Measurements from ENCODE around the gene RUNX2.

RUNX2 gene

DNA sequence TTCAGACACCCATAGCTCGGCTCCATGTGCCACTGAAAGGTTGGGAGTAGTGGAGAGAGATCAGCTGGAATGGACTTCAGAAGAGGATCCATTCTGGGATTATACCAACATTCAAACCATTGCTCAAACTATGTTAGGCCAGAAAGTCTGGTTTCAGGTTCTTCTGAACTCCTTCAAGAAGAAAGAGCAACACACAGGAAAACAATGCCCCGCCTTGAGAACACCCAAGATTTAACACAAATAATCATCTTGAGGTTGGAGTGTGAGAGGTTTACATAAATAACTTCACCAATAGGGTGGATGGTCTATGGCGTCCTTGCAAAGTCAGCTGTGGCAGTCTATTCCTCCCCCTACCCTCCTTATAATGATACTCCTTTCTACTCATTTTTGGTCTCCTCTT lies 261.2 kb downstream of the RUNX2 start:
- DNase-seq (ENCODE audit: low read depth) = no peak

DNA sequence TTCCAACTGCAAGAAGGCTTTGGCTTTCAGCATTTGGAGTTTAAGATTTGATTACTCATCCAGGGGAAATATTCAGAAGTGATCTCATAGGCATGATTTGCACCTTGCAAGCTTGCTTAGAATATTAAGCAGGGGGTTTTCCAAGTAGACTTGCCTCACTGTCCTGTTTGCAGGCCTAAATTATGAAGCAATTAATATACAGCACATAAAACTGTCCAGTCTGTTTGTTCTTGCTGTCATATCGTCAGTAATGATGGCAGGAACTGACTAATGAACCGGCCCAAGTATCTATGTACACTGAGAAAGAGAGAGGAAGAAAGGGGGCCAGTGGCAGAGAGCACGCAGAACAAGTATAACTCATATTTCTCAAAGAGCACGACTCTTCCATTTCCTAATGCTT lies 262.1 kb downstream of the RUNX2 start:
- no peak for DNase-seq (ENCODE audit: low read depth)

DNA sequence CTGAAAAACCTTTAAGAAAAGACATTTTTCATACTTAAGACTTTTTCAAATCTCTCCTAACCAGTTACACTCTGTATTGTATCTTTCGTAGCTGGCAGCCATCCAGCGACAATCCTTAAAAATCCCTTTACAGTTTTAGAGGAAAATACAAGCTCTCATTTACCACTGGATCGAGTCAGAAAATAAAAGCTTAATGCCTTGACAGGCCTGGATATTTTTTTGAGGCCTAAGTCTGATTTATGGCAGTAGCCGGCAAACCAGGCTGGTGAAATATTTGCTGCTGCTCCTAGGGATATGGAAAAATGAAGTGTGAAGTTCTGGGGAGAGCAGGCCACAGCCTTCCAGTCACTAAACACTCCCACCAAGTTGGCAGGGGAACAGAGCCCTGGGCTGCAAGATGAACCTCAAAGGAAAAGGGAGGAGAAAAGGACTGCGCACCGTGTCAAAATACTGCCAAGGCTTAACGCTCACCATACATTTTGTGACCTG lies 262.6 kb downstream of the RUNX2 start:
- DNase-seq (ENCODE audit: low read depth) = no peak

DNA sequence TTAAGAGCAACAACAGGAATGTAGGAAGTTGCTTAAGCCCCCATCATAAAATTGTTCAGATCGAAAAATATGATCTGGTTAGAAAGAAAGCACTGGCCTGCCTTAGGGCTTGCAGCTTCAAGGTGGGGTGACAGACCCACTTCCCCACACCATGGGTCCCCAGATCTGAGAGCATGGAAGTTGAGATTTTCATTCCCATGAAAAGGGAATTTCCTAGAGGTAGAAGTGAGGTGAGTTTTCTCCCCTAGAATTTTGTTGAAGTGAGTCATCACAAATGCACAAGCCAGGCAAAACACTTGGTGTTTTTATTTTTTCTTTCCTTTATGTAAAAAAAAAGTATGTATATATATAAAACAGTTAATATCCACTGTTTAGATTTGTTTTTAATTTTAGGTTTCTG lies 263.2 kb downstream of the RUNX2 start:
- no peak for DNase-seq (ENCODE audit: low read depth)

DNA sequence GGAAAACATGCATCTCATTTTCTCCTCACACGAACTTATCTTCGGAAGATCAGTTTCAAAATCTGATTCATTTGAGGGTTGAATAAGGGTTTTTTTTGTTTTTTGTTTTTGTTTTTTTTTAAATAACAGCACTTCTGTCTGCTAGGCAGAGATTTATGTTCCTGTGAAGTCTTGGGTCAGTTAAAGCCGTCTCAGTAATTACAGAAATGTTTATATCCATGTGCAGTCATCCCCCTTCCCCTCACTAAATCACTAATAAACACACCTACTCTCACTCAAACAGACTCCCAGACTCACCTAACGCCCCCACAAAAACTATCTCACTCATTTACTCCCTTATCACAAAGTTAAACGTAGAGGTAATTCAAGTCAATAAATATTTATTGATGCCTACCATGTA lies 263.8 kb downstream of the RUNX2 start:
- DNase-seq (ENCODE audit: low read depth) = no peak

DNA sequence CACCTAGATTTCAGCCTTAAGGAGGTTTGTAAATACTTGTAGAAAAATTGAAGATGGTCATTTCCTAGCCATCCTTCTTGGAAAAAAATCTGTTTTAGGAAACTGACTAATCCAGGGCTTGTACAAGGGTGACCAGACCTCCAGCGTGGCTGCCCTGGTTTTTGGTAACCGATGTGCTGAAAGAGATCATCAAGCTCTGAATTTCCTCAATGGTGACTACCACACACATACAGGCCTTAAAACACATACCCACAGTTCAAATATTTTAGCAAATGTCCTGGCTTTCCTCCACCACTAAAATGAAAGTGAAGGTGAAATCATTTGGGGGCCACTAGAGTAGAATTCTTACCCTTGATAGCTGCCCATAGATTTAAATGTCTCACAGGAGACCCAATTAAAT lies 264.9 kb downstream of the RUNX2 start:
- DNase-seq (ENCODE audit: low read depth) = no peak

DNA sequence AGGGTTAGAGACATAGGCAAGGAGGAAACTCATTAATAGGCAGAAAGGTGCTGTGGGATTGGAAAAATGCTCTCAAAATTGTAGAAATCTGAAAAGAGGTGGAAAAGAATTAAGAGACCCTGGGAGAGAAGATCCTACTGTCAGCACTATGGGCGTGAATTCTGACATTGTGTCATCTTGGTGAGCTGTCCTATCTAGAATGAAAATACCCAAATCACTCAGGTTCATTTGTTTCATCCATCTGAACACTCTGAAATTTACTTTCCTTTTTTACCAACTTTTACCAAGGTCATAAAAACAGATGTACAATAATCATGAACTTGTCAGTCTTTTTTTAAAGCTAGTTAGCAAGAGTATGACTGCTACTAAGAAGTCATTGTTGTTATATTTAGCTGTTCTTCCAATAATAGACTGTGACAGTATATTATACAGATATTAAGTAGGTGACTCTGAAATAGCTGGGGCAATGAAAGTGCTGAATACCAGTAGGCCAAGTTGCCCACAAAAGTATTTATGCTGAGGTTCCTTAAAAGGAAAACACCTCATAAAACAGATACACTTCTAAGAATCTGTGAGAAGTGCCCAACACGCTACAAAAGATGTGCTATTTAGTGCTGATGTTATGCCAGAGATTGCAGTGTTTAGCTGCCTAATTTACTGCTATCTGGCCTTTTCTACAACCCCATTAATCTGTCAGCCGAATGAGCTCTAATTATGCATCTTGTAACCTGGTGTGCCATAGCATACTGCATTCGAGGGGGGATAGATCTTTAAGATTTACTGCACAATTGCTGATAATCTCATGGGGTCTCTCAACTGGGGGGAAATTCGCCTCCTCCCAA lies 267.1 kb downstream of the RUNX2 start:
- no peak for DNase-seq (ENCODE audit: low read depth)

DNA sequence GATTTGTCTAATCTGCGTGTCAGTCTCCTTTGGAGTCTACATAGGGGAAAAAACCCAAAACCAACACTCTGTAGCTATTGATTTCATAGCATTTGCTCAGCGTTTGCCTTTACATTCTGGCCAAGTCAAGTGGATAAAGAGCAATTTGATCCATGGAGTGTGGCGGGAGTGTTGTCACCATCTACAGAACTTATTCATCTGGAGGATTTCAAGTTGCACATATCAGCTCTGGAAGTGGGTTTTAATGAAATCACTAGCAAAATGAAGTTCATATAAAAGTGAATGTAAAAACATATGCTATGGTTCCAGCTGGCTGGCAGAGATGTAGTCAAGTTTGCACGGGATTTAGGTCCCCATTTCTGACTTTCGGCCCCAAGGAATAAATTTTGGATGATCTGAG lies 269.3 kb downstream of the RUNX2 start:
- no peak for DNase-seq (ENCODE audit: low read depth)

DNA sequence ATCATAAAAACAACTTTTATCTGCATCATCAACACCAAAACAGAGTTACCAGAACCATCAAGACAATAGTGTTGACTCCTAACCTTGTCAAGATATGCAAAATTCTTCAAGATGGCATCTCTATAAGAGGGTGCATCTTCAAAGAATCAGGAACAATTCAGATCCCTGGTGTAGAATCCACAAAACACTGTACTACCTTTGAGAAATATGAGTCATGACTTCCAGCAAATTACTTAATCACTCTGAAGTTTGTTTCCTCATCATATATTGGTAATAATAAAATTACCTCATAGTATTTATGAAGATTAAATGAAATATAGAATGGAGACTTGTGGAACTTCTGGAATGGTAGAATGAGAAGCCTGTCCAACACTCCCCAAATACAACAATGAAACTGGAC lies 270.9 kb downstream of the RUNX2 start:
- no peak for DNase-seq (ENCODE audit: low read depth)

DNA sequence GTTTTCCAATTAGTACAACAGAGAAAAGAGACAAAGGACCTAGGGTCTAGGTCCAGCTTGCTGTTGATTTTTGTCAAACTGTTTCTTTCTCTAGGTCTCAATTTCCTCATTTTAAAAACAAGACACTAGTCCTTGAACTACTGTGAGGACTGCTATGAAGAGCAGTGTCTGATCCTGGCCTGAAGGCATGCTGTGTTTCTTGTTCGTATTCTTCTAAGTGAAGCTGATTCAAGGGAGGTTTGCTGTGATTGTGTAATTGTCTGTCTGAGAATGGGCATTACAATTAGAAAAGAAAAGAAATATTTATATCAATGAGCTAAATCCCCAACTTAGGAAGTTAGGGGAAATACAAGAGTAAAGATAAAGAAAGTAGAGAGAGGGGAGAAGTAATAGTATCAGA lies 277.8 kb downstream of the RUNX2 start:
- DNase-seq (ENCODE audit: low read depth) = no peak

DNA sequence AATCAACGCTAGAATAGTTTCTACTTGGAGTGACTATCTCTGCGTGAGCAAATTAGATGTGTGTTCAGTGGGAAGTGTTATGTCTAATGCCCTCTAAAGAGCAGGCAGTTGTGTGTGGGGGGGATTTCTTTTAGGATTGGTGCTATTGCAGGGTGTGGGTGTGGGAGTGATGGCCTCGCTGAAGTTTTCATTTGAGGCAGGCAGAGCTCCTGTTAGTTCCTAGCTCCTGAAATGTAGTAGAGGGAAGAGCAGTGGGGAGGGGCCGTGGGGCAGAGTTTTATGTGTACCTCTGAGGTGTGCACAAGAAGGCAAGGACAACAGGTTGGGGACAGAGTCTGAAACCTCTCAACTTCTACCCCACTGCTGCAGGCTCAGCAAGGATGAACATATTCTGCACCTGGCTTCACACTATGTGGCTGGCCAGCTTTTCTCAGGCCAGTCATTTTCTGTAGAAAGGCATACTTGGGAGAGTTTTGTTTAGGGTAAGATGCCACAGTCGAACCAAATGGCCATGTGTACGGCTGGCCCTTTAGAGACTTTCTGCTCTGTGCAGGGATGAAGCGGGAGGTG lies 278.8 kb downstream of the RUNX2 start:
- DNase-seq (ENCODE audit: low read depth) = no peak

DNA sequence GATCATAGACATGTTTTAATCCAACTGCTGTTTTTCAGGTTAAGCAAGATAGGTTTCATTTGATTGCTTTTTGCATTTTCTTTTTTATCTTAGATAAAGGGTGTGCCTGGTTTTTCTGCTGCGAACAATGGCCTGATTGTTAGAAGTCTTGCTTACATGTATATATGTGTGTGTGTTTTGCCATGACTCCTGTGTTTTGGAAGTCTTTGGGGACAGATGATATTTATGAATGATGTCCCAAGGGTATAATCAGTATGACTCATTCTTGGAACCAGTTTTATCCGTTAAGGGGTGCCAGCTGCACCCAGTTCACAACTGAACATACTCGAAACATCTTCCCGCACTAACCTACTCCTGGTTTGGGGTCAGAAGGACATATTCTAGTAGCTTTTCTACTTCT lies 279.7 kb downstream of the RUNX2 start:
- DNase-seq (ENCODE audit: low read depth) = no peak

DNA sequence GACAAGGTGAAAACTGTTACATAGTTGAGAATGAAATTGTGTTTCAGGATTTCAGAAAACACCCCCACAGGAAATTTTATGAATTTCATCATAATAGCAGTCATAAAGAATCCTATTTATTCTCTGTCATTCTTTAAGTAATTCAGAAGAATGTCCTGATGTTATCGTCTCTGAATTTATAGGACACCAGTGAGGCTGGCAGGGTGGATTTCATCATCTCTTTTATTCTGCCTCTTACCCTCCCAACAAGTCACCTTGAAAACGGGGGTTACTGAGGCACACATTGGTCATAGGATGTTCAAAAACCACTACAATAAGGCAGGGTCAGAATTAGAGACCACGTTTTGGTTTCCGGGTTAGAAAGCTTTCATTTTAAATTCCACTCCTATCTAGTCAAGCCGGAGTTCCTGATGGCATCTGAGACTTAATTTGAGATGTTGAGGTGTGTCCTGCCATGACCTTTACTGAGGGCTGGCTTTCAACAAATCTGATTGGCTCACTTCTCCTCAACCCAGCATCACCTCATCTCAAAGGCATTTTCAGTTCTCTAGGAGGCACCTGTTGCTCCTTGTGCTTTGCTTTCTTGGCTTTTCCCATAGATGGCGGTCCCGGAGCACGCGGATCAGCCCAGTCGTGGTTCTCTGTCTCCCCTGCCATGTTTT lies 280.3 kb downstream of the RUNX2 start:
- no peak for DNase-seq (ENCODE audit: low read depth)

DNA sequence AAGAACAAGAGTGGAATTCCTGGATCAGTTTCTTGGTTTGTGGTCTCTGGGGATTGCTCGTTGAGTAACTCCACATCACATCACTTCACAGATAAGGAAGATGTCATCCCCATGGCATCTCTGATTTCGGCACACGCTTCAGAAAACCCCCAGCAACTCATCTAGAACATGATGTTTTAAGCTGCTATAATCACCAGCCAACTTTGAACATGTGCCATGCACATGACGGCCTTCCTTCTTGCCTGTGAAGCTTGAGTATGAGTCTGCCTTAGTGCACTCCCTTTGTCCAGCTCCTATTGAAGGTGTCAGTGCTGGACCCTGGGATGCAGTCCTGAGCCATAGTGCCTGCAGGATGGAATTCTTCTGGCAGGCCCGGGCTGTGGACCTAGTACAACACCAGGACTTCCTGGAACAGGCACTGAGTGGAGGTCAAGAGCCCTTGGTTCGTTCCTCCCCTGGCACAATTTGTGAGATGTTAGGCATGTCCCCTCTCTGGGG lies 281.1 kb downstream of the RUNX2 start:
- no peak for DNase-seq (ENCODE audit: low read depth)

DNA sequence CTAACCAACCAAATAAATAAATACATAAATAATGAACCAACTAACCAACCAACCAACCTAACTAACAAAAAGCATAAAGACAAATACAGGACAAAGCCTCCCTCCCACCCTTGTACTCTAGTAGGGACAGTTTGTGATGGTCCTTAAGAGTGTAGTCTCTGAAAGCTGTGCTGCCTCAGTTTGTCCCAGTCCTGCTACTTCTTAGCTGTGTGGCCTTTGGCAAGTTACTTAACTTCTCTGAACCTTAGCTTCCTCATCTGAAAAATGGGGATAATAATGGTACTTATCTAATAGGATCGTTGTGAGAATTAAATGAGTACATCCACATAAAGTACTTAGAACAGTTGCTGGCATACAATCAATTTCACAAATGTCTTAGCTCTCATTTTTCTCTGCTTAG lies 282.2 kb downstream of the RUNX2 start:
- DNase-seq (ENCODE audit: low read depth) = no peak

DNA sequence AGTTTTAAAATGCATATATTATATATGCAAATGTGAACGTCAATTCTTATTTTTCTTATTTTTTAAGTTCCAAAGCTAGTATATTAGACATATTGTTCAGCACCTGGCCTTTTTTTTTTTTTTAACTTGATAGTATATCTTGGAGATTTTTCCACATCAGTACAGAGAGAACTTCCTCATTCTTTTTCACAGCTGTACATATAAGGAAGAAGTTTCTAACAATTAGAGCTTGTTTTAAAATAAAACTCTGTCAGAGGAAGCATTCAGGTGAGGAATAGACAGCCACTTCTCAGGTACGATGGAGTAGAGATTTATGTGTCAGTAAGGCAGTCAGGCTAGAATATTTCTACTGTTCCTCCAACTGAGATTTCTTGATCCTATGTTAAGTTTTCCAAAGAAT lies 282.7 kb downstream of the RUNX2 start:
- no peak for DNase-seq (ENCODE audit: low read depth)

DNA sequence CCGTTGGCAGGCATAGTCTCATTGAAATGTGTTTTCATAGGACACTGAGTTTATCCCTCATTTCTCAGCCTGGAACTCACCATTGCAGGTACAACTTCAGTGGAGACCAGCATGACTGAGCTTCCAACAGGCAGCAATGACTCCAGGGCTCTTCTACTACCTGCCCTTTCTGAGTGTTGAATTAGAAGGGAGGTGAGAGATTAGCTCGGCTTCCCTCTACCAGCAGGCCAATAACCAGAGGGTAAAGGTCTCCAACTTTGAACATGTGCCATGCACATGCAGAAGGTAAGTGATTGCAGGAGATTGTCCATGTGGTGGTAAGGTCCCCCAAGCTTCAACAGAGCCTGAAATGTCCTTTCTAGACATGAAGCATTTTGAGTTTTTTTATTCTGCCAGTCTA lies 283.4 kb downstream of the RUNX2 start:
- DNase-seq (ENCODE audit: low read depth) = no peak

DNA sequence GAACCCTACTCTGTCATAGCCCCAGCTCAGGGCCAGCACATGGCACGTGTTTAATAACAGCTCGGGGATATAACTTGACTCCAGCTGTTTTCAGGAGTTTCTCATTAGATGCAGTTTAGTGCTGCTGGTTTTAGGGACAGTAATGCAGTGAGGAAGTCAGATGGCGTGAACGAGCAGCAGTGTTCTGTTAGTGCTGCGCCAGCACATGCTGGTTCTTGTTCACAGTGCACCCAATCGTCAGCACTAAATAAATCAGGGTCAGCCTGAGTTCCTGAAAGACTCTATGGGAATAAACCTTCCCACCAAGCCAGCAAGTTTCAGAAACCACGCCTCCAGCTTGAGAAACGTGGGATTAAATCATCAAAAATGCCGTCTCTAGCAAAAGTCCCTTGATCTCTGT lies 285.5 kb downstream of the RUNX2 start:
- no peak for DNase-seq (ENCODE audit: low read depth)

DNA sequence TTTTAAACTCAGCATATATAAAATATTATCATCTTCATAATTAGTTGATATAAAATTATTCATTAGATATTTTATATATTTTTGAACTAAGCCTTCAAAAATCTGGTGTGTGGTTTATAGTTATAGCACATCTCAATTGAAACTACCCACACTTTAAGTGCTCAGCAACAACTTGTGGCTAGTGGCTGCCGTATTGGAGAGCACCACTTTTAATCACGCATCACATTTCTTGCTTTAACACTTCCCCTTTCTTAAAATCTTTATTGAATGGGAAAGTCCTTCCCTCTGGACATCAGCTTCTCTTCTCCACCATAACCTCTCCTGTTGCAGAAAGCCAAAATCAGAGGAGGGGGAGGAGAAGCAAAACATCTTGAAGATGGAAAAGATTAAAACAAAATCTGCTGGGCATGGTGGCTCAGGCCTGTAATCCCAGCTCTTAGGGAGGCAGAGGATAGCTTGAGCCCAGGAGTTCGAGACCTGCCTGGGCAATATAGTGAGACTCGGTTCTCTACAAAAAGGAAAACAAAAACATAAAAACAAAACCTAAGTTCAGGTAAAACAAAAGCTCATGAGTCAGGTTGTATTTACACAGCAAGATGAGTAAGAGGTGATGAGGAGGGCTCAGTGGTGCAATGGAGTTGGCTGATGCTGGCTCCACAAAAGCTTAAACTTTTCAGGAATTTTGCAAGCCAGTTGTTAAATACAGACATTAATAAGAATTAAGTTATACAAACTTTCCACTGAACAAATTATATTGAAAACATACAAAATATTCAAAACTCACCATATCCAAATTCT lies 286.6 kb downstream of the RUNX2 start:
- no peak for DNase-seq (ENCODE audit: low read depth)

DNA sequence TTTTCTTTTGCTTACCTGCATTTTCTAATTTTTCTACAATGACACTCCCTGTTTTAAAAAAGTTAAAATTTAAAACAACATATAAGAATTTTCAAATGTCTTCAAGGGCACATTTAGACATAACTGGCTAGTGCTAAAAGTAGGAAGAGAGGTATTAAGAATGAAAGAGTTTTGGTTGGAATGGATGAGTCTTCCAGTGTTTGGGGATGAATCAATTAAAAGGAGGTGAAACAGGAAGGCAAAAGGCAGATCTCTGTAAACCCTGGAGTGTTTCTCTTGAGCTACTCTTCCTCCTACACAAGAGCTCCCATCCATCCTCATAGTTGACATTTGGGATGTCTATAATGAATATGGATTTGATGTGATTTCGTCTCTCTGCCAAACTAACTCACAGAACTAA lies 288.1 kb downstream of the RUNX2 start:
- no peak for DNase-seq (ENCODE audit: low read depth)

DNA sequence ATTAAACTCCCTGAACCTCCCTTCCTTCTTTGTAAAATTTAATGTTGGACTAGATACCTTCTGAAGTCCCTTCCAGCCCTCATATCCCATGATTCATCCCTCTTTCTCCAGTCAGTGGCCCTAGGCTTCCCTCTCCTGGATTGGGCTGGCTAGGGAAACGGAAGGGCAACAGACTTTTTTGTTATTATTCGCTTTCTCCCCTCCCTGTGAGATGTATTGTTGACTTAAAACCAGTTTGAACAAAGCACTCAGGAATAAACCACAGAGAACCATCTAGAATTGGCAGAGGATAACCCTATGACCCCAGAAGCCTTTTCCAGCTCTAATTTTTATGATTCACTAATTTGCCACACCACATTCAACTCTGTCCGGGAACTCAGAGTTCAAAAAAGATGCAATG lies 289.3 kb downstream of the RUNX2 start:
- DNase-seq (ENCODE audit: low read depth) = no peak

DNA sequence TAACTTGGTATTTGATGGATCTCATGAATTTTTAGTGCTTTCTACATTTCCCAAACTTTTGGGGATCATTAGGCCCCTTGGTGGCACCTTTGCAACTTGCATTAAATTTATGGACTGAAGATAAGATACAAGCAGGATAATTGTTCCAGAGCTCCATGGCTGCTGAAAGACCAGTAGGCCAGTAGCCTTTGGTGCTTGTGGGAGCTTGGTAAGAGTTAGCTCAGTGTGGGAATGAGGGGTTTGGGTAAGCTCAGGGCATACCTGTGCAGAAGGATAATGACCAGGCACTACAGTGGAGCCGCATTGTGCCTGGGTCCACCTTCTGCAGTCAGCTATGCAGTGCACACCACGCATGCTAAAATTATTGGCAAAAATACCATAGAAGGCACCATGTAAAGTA lies 290.1 kb downstream of the RUNX2 start:
- DNase-seq (ENCODE audit: low read depth) = no peak

All from activated T-helper 1 cell treated with Interleukin-2 at 50 U/mL for 16 hours (primary cell).